ENCODE measurements around the gene RUFY4. TPM values are rescaled to one million over a fixed set of nuclear protein-coding genes. Genes with fewer than 3 reads are reported as not detected.
A peak's percentile ranks its signal among the peaks of the same experiment; 100 is the strongest.

RUFY4 gene
- total RNA-seq, 1 experiment from 2014 or later: 0.21 TPM

- no TSS peak for BruUV-seq (replicated peaks)
- no peak for TF ChIP-seq CTCF (IDR thresholded peaks at IDR 0.05; ENCODE audit: unreplicated experiment)
- H3K36me3 Mint-ChIP-seq (ENCODE audit: insufficient read depth, unreplicated experiment): peaks cover 8% of the 10 kb centered on the region
- CTCF ChIA-PET: no interaction called here
- H3K27ac Mint-ChIP-seq (ENCODE audit: unreplicated experiment): no peak overlapping the region
- intact Hi-C loops (cut with micrococcal nuclease; ENCODE audit: unreplicated experiment): no loop called here
- peaks cover 90% of the 10 kb centered on the region for H3K27me3 Mint-ChIP-seq (ENCODE audit: unreplicated experiment)
- H3K4me1 Mint-ChIP-seq (ENCODE audit: low read depth, unreplicated experiment): peaks cover 8% of the 10 kb centered on the region
- no peaks in the 10 kb centered on the region for H3K9me3 Mint-ChIP-seq (ENCODE audit: low read depth, unreplicated experiment)
- DNase-seq: no peak
- no peak overlapping the region for H3K4me3 Mint-ChIP-seq (ENCODE audit: low read depth, unreplicated experiment)
Observed at GRCh38 chr2:218066926-218067515, 2.0 kb upstream of the RUFY4 start.

GRCh38 chr2:218067523-218067922 lies 1.5 kb upstream of the RUFY4 start:
- H3K36me3 Mint-ChIP-seq (ENCODE audit: insufficient read depth, unreplicated experiment): peaks cover 8% of the 10 kb centered on the region
- intact Hi-C loops (cut with micrococcal nuclease; ENCODE audit: unreplicated experiment): no loop called here
- no peak overlapping the region for H3K27ac Mint-ChIP-seq (ENCODE audit: unreplicated experiment)
- H3K27me3 Mint-ChIP-seq (ENCODE audit: unreplicated experiment): peaks cover 90% of the 10 kb centered on the region
- no peak for DNase-seq
- H3K9me3 Mint-ChIP-seq (ENCODE audit: low read depth, unreplicated experiment): no peaks in the 10 kb centered on the region
- CTCF ChIA-PET: no interaction called here
- H3K4me1 Mint-ChIP-seq (ENCODE audit: low read depth, unreplicated experiment): peaks cover 8% of the 10 kb centered on the region
- TF ChIP-seq CTCF (IDR thresholded peaks at IDR 0.05; ENCODE audit: unreplicated experiment): no peak
- no peak overlapping the region for H3K4me3 Mint-ChIP-seq (ENCODE audit: low read depth, unreplicated experiment)
- no TSS peak for BruUV-seq (replicated peaks)

- no peak for TF ChIP-seq CTCF (IDR thresholded peaks at IDR 0.05; ENCODE audit: unreplicated experiment)
- DNase-seq: no peak
- intact Hi-C loops (cut with micrococcal nuclease; ENCODE audit: unreplicated experiment): loop anchor here (2.0 kb wide), 1 partner anchor 285 kb away; no protein-coding TSS in a partner anchor
- peaks cover 90% of the 10 kb centered on the region for H3K27me3 Mint-ChIP-seq (ENCODE audit: unreplicated experiment)
- CTCF ChIA-PET: interaction anchor here (1.4 kb wide), 1 partner anchor 284 kb away, joined by 15 read pairs; no protein-coding TSS in a partner anchor
- no TSS peak for BruUV-seq (replicated peaks)
- H3K4me1 Mint-ChIP-seq (ENCODE audit: low read depth, unreplicated experiment): peaks cover 8% of the 10 kb centered on the region
- no peak overlapping the region for H3K27ac Mint-ChIP-seq (ENCODE audit: unreplicated experiment)
- H3K4me3 Mint-ChIP-seq (ENCODE audit: low read depth, unreplicated experiment): peak overlapping the region; percentile 70
- H3K9me3 Mint-ChIP-seq (ENCODE audit: low read depth, unreplicated experiment): no peaks in the 10 kb centered on the region
- H3K36me3 Mint-ChIP-seq (ENCODE audit: insufficient read depth, unreplicated experiment): peaks cover 8% of the 10 kb centered on the region
Observed at GRCh38 chr2:218069606-218070300, 700 bp downstream of the RUFY4 start.

- H3K4me1 Mint-ChIP-seq (ENCODE audit: low read depth, unreplicated experiment): peaks cover 8% of the 10 kb centered on the region
- intact Hi-C loops (cut with micrococcal nuclease; ENCODE audit: unreplicated experiment): no loop called here
- TF ChIP-seq CTCF (IDR thresholded peaks at IDR 0.05; ENCODE audit: unreplicated experiment): no peak
- peaks cover 90% of the 10 kb centered on the region for H3K27me3 Mint-ChIP-seq (ENCODE audit: unreplicated experiment)
- no peaks in the 10 kb centered on the region for H3K9me3 Mint-ChIP-seq (ENCODE audit: low read depth, unreplicated experiment)
- DNase-seq: no peak
- CTCF ChIA-PET: no interaction called here
- no peak overlapping the region for H3K27ac Mint-ChIP-seq (ENCODE audit: unreplicated experiment)
- H3K4me3 Mint-ChIP-seq (ENCODE audit: low read depth, unreplicated experiment): no peak overlapping the region
- H3K36me3 Mint-ChIP-seq (ENCODE audit: insufficient read depth, unreplicated experiment): peaks cover 8% of the 10 kb centered on the region
- BruUV-seq (replicated peaks): no TSS peak
Observed at GRCh38 chr2:218070587-218070986, 1.5 kb downstream of the RUFY4 start.
